ENCODE measurements around the gene MRPS21.

DNA sequence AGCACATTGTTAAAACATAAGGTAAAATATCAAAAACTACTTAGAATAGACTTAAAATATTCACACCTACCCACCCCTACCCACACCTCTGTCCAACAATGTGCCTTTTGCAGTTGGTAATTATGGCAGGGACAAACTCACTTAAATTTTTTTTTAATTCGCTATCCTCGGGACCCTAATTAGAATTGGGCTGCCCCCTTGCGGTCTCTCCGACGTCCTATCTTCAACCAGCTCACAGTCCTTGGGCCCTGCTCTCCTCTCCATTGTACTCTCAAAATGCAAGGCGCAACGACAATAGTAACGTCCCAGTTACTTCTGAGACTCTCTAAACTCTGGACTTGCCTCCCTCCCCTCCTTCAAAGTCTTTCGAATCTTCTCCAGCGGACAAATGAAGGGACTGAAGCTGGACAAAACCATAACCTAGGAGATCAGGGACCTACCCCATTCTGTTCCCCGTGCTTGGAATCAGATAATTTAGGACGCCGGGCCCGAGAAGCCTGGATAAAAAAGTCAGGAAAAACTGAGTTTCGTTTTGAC lies 12.4 kb upstream of the MRPS21 start:
- TF ChIP-seq, protein P1, sequence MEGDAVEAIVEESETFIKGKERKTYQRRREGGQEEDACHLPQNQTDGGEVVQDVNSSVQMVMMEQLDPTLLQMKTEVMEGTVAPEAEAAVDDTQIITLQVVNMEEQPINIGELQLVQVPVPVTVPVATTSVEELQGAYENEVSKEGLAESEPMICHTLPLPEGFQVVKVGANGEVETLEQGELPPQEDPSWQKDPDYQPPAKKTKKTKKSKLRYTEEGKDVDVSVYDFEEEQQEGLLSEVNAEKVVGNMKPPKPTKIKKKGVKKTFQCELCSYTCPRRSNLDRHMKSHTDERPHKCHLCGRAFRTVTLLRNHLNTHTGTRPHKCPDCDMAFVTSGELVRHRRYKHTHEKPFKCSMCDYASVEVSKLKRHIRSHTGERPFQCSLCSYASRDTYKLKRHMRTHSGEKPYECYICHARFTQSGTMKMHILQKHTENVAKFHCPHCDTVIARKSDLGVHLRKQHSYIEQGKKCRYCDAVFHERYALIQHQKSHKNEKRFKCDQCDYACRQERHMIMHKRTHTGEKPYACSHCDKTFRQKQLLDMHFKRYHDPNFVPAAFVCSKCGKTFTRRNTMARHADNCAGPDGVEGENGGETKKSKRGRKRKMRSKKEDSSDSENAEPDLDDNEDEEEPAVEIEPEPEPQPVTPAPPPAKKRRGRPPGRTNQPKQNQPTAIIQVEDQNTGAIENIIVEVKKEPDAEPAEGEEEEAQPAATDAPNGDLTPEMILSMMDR (IDR thresholded peaks at IDR 0.05 in 4 of 5, conservative IDR thresholded peaks at IDR 0.05 in 1 of 5), result peak; percentile 79 to 85 (median 83)
- TF ChIP-seq POLR2A (IDR thresholded peaks at IDR 0.05), result no peak

All from gastrocnemius medialis (tissue), 4 donors.